ENCODE results near the gene WSCD2.

Gene WSCD2

DNA sequence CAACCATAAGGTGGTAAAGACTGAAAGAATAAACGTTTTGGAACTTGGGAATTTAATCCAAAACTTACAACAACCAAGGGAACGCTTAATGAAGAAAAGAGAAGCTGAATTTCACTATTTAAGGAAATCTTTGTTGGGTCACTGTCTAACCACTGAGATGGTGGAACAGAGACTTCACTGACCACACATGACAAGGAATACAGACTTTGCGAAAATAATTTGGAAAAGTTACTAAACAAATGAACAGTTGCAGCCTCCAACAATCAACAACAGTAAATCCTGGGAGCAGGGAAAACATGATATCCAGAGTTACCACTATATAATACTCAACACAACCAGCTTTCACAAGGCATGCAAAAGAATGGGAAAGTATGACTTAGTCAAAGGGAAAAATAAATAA is 131.0 kb downstream of the WSCD2 start:
- Histone ChIP-seq H3K9me2 (replicated peaks; ENCODE audit: insufficient read depth, low read length) (no peaks in the 10 kb centered on the region), H3K9ac (ENCODE audit: low read length) (no peak overlapping the region), H3F3A (ENCODE audit: insufficient read depth, low read length) (no peaks in the 10 kb centered on the region), H3K27ac (ENCODE audit: low read length) (no peak overlapping the region), H3K4me2 (ENCODE audit: low read depth, low read length) (no peak overlapping the region), H3K4me1 (ENCODE audit: low read length) (no peaks in the 10 kb centered on the region), H3K9me3 (replicated peaks; ENCODE audit: insufficient read depth, low read length) (no peaks in the 10 kb centered on the region), H3K79me2 (ENCODE audit: low read length) (no peaks in the 10 kb centered on the region), H2AFZ (ENCODE audit: low read length) (no peak overlapping the region), H3K36me3 (replicated peaks; ENCODE audit: insufficient read depth, low read length) (no peaks in the 10 kb centered on the region), H3K4me3 (ENCODE audit: low read length) (no peak overlapping the region), H4K20me1 (ENCODE audit: insufficient read depth, low read length) (no peaks in the 10 kb centered on the region), H3K27me3 (replicated peaks; ENCODE audit: insufficient read depth, low read length) (peaks cover 3% of the 10 kb centered on the region; the same call in 1 of the 2 replicates)
- TF ChIP-seq, protein P1, sequence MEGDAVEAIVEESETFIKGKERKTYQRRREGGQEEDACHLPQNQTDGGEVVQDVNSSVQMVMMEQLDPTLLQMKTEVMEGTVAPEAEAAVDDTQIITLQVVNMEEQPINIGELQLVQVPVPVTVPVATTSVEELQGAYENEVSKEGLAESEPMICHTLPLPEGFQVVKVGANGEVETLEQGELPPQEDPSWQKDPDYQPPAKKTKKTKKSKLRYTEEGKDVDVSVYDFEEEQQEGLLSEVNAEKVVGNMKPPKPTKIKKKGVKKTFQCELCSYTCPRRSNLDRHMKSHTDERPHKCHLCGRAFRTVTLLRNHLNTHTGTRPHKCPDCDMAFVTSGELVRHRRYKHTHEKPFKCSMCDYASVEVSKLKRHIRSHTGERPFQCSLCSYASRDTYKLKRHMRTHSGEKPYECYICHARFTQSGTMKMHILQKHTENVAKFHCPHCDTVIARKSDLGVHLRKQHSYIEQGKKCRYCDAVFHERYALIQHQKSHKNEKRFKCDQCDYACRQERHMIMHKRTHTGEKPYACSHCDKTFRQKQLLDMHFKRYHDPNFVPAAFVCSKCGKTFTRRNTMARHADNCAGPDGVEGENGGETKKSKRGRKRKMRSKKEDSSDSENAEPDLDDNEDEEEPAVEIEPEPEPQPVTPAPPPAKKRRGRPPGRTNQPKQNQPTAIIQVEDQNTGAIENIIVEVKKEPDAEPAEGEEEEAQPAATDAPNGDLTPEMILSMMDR (IDR thresholded peaks at IDR 0.05; ENCODE audit: low read length) = no peak
- TF ChIP-seq EZH2 (optimal IDR thresholded peaks at IDR 0.05; ENCODE audit: low read depth, low read length) (no peak), EZH2phosphoT487 (IDR thresholded peaks at IDR 0.05; ENCODE audit: low read length) (no peak)
- no peak for DNase-seq

DNA sequence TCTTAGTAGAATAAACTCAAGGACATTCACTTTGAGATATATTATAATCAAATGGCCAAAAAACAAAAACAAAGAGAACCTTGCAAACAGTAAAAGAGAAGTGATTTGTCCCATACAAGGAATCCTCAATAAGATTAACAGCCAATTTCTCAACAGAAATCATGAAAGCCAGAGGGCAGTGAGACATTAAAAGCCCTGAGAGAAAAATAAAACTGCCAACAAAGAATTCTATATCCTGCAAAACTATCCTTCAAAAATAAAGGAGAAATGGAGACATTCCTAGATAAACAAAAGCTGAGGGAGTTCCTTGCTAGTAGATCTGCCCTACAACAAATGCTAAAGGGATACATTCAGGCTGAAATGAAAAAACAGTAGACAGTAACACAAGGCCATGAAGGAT is 131.9 kb downstream of the WSCD2 start:
- H3K9ac ChIP-seq (ENCODE audit: low read length) = no peak overlapping the region
- no peaks in the 10 kb centered on the region for H4K20me1 ChIP-seq (ENCODE audit: insufficient read depth, low read length)
- H2AFZ ChIP-seq (ENCODE audit: low read length) = no peak overlapping the region
- H3K79me2 ChIP-seq (ENCODE audit: low read length) = no peaks in the 10 kb centered on the region
- TF ChIP-seq EZH2 (optimal IDR thresholded peaks at IDR 0.05; ENCODE audit: low read depth, low read length) = no peak
- TF ChIP-seq, protein P1 (IDR thresholded peaks at IDR 0.05; ENCODE audit: low read length) = no peak
- no peak for TF ChIP-seq EZH2phosphoT487 (IDR thresholded peaks at IDR 0.05; ENCODE audit: low read length)
- DNase-seq = no peak
- H3K9me2 ChIP-seq (replicated peaks; ENCODE audit: insufficient read depth, low read length) = no peaks in the 10 kb centered on the region
- peaks cover 3% of the 10 kb centered on the region; the same call in 1 of the 2 replicates for H3K27me3 ChIP-seq (replicated peaks; ENCODE audit: insufficient read depth, low read length)
- H3K9me3 ChIP-seq (replicated peaks; ENCODE audit: insufficient read depth, low read length) = no peaks in the 10 kb centered on the region
- H3K27ac ChIP-seq (ENCODE audit: low read length) = no peak overlapping the region
- H3K4me2 ChIP-seq (ENCODE audit: low read depth, low read length) = no peak overlapping the region
- H3F3A ChIP-seq (ENCODE audit: insufficient read depth, low read length) = no peaks in the 10 kb centered on the region
- H3K36me3 ChIP-seq (replicated peaks; ENCODE audit: insufficient read depth, low read length) = no peaks in the 10 kb centered on the region
- no peaks in the 10 kb centered on the region for H3K4me1 ChIP-seq (ENCODE audit: low read length)
- H3K4me3 ChIP-seq (ENCODE audit: low read length) = no peak overlapping the region

DNA sequence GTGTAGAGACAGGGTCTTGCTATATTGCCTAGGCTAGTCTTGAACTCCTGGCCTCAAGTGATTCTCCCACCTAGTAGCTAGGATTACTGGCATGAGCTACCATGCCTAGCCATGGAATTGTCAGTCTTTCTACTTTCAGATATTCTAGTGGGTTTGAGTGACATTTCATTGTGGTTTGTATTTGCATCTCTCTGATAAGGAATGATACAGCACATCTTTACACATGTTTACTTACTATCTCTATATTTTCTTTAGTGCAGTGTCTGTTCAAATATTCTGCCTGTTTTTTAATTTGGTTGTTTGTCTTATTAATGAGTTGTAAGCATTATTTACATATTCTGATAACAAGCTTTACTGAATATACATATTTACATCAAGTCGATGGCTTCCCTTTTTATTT is 136.4 kb downstream of the WSCD2 start:
- no peak overlapping the region for H3K27ac ChIP-seq (ENCODE audit: low read length)
- no peak overlapping the region for H3K4me2 ChIP-seq (ENCODE audit: low read depth, low read length)
- TF ChIP-seq EZH2phosphoT487 (IDR thresholded peaks at IDR 0.05; ENCODE audit: low read length) = no peak
- no peak for TF ChIP-seq EZH2 (optimal IDR thresholded peaks at IDR 0.05; ENCODE audit: low read depth, low read length)
- TF ChIP-seq, protein P1 (IDR thresholded peaks at IDR 0.05; ENCODE audit: low read length) = no peak
- no peak for DNase-seq
- no peaks in the 10 kb centered on the region for H3K79me2 ChIP-seq (ENCODE audit: low read length)
- no peak overlapping the region for H2AFZ ChIP-seq (ENCODE audit: low read length)
- no peaks in the 10 kb centered on the region for H3K9me3 ChIP-seq (replicated peaks; ENCODE audit: insufficient read depth, low read length)
- H3K9me2 ChIP-seq (replicated peaks; ENCODE audit: insufficient read depth, low read length) = no peaks in the 10 kb centered on the region
- H4K20me1 ChIP-seq (ENCODE audit: insufficient read depth, low read length) = no peaks in the 10 kb centered on the region
- no peak overlapping the region for H3K9ac ChIP-seq (ENCODE audit: low read length)
- H3K27me3 ChIP-seq (replicated peaks; ENCODE audit: insufficient read depth, low read length) = peaks cover 3% of the 10 kb centered on the region; the same call in 1 of the 2 replicates
- H3K4me1 ChIP-seq (ENCODE audit: low read length) = no peaks in the 10 kb centered on the region
- H3K4me3 ChIP-seq (ENCODE audit: low read length) = no peak overlapping the region
- no peaks in the 10 kb centered on the region for H3K36me3 ChIP-seq (replicated peaks; ENCODE audit: insufficient read depth, low read length)
- no peaks in the 10 kb centered on the region for H3F3A ChIP-seq (ENCODE audit: insufficient read depth, low read length)
